Prostate gland (tissue), 2 donors: ENCODE measurements around the gene TPH1. TPM values are rescaled to one million over a fixed set of nuclear protein-coding genes. Genes with fewer than 3 reads are reported as not detected.

Source experiments
- DNase-seq: peaks from one replicate; pipeline ENCODE4 v3.0.0-alpha.2; 2019; ENCODE audit warnings: low spot score
- H3K27ac ChIP-seq, 2 donors: fragments of 200-600 bp; sonication (generic); 2 replicates each; pipeline ENCODE4 v1.5.1; 2017 to 2019
- H3K27me3 ChIP-seq: fragments of 200-600 bp; sonication (generic); replicated peaks from 2 replicates; pipeline ENCODE4 v1.5.1; 2019; ENCODE audit not compliant: insufficient read depth
- H3K36me3 ChIP-seq, 2 donors: fragments of 200-600 bp; sonication (generic); 1 replicate in 1 of 2; 2 replicates in 1 of 2; pipeline versions ENCODE4 v1.5.1 to v1.8.1; 2017 to 2019
- H3K4me1 ChIP-seq: fragments of 200-600 bp; sonication (generic); replicated peaks from 2 replicates; pipeline ENCODE4 v1.5.1; 2019
- H3K4me3 ChIP-seq, 2 donors: fragments of 200-600 bp; sonication (generic); 2 replicates each; pipeline ENCODE4 v1.5.1; 2017 to 2019
- H3K9me3 ChIP-seq: fragments of 200-600 bp; sonication (generic); 2 replicates; pipeline ENCODE4 v1.5.1; 2017
- CTCF ChIP-seq, 4 experiments: fragments of 200-600 bp in 2 of 4; fragments of 450-650 bp in 2 of 4; sonication (generic) in 2 of 4; IDR thresholded peaks; 1 replicate in 3 of 4; 2 replicates in 1 of 4; pipeline ENCODE4 v1.5.1; 2016 to 2019; ENCODE audit warnings: antibody characterized with exemption in 4 of 4, mild to moderate bottlenecking in 2 of 4, moderate library complexity in 2 of 4
- POLR2A ChIP-seq: fragments of 450-650 bp; IDR thresholded peaks from one replicate; pipeline ENCODE4 v1.6.1; 2016; ENCODE audit warnings: antibody characterized with exemption, mild to moderate bottlenecking
- POLR2AphosphoS5 ChIP-seq: sonication (generic); formaldehyde crosslinking; IDR thresholded peaks from one replicate; pipeline ENCODE4 v1.6.1; 2017; ENCODE audit warnings: antibody characterized with exemption
- WGBS: methylation state at CpG from one replicate; pipeline ENCODE4 v1.1.5; 2018; 5-methylcytosine and 5-hydroxymethylcytosine counted together
- intact Hi-C: fragments of 100-400 bp; cut with DNase I; formaldehyde crosslinking; loops from one replicate; pipeline ENCODE4 v1.14.2; 2022
- total RNA-seq, 2 donors: library from RNA; depleted of rRNA; stranded (reverse); fragments of >200 nt; gene quantifications; one replicate each; pipeline ENCODE4 v1.1.0, GENCODE V29; 2016

TPH1 gene
- total RNA-seq, 2 donors from 2014 or later: 0.97 to 3.6 TPM

- TF ChIP-seq CTCF (IDR thresholded peaks at IDR 0.05) (no peak), POLR2AphosphoS5 (no peak), POLR2A (no peak)
- WGBS: 79% methylated on average over 2 of the region's 2 CpGs
- Histone ChIP-seq H3K27ac (no peak overlapping the region), H3K4me1 (no peaks in the 10 kb centered on the region), H3K36me3 (no peaks in the 10 kb centered on the region), H3K27me3 (no peaks in the 10 kb centered on the region), H3K9me3 (no peaks in the 10 kb centered on the region), H3K4me3 (no peak overlapping the region)
- intact Hi-C loops: no loop called here
- DNase-seq: no peak
Observed at GRCh38 chr11:18088366-18088765, 42.3 kb upstream of the TPH1 start.

- no peak for DNase-seq
- Histone ChIP-seq H3K4me1 (no peaks in the 10 kb centered on the region), H3K27ac (no peak overlapping the region), H3K36me3 (no peaks in the 10 kb centered on the region), H3K4me3 (no peak overlapping the region), H3K9me3 (no peaks in the 10 kb centered on the region), H3K27me3 (no peaks in the 10 kb centered on the region)
- 67% methylated on average over 2 of the region's 2 CpGs for WGBS
- intact Hi-C loops: no loop called here
- no peak for TF ChIP-seq CTCF (IDR thresholded peaks at IDR 0.05)
- no peak for TF ChIP-seq POLR2AphosphoS5
- no peak for TF ChIP-seq POLR2A
Observed at GRCh38 chr11:18081551-18081950, 35.5 kb upstream of the TPH1 start.

DNA sequence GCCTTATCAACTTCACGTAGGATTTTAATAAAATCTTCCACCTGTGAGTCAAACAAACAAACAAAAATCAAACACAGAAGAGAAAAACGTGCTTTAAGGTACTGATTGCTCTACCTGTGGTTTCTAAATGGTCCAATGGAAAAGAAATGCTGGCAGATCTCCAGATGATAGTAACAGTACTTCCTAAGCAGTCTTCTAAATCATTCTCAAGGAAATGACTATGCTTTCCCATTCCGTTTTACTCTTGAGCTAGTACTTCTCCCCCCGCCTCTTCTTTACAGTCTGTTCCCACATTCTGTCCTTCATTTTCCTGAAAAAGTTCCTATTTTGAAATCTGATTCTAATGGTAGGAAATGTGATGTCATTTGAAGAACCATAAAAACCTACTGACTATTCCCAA, 34.4 kb upstream of the TPH1 start:
- TF ChIP-seq POLR2A (no peak), POLR2AphosphoS5 (no peak), CTCF (IDR thresholded peaks at IDR 0.05) (no peak)
- no peak overlapping the region for H3K4me3 ChIP-seq
- intact Hi-C loops: no loop called here
- no peaks in the 10 kb centered on the region for H3K9me3 ChIP-seq
- no peaks in the 10 kb centered on the region for H3K4me1 ChIP-seq
- H3K36me3 ChIP-seq: no peaks in the 10 kb centered on the region
- no peak for DNase-seq
- H3K27ac ChIP-seq: no peak overlapping the region
- WGBS: 50% methylated on average over 4 of the region's 4 CpGs
- H3K27me3 ChIP-seq: no peaks in the 10 kb centered on the region

- intact Hi-C loops: no loop called here
- H3K27ac ChIP-seq: no peak overlapping the region
- WGBS: 77% methylated on average over 2 of the region's 2 CpGs
- DNase-seq: no peak
- no peaks in the 10 kb centered on the region for H3K4me1 ChIP-seq
- no peaks in the 10 kb centered on the region for H3K27me3 ChIP-seq
- no peaks in the 10 kb centered on the region for H3K9me3 ChIP-seq
- TF ChIP-seq POLR2AphosphoS5 (no peak), CTCF (IDR thresholded peaks at IDR 0.05) (no peak), POLR2A (no peak)
- H3K4me3 ChIP-seq: no peak overlapping the region
- H3K36me3 ChIP-seq: no peaks in the 10 kb centered on the region
Observed at GRCh38 chr11:18078909-18079308, 32.8 kb upstream of the TPH1 start.

GRCh38 chr11:18075444-18075843, 29.4 kb upstream of the TPH1 start:
- Histone ChIP-seq H3K9me3 (no peaks in the 10 kb centered on the region), H3K27ac (no peak overlapping the region), H3K4me3 (no peak overlapping the region), H3K36me3 (no peaks in the 10 kb centered on the region), H3K4me1 (no peaks in the 10 kb centered on the region), H3K27me3 (no peaks in the 10 kb centered on the region)
- no peak for DNase-seq
- intact Hi-C loops: no loop called here
- no peak for TF ChIP-seq CTCF (IDR thresholded peaks at IDR 0.05)
- WGBS: 85% methylated on average over 3 of the region's 3 CpGs
